OCI-LY7 (cell line): ENCODE data around the gene ATP6V1B1.

Source experiments
- EZH2phosphoT487 ChIP-seq: fragments of 200-600 bp; sonication (generic); IDR thresholded peaks from 2 replicates; pipeline ENCODE4 v1.6.1; 2018; ENCODE audit warnings: low read depth, borderline replicate concordance, mild to moderate bottlenecking, mixed run types, antibody characterized with exemption, low read length, moderate library complexity, mixed read lengths
- TF ChIP-seq, protein P1 (sequence below): fragments of 200-600 bp; sonication (generic); conservative IDR thresholded peaks from 2 replicates; pipeline ENCODE4 v1.5.1; 2014; ENCODE audit warnings: mild to moderate bottlenecking, antibody characterized with exemption, low read length, moderate library complexity, mixed read lengths

GRCh38 chr2:70921031-70921430 is 14.7 kb upstream of the ATP6V1B1 start:
- TF ChIP-seq, protein P1, sequence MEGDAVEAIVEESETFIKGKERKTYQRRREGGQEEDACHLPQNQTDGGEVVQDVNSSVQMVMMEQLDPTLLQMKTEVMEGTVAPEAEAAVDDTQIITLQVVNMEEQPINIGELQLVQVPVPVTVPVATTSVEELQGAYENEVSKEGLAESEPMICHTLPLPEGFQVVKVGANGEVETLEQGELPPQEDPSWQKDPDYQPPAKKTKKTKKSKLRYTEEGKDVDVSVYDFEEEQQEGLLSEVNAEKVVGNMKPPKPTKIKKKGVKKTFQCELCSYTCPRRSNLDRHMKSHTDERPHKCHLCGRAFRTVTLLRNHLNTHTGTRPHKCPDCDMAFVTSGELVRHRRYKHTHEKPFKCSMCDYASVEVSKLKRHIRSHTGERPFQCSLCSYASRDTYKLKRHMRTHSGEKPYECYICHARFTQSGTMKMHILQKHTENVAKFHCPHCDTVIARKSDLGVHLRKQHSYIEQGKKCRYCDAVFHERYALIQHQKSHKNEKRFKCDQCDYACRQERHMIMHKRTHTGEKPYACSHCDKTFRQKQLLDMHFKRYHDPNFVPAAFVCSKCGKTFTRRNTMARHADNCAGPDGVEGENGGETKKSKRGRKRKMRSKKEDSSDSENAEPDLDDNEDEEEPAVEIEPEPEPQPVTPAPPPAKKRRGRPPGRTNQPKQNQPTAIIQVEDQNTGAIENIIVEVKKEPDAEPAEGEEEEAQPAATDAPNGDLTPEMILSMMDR, result no peak
- TF ChIP-seq EZH2phosphoT487, result no peak
